Measurements from ENCODE around the gene EBLN1.

- no peak for TF ChIP-seq GATA3 (IDR thresholded peaks at IDR 0.05; ENCODE audit: low read depth, low read length)
- TF ChIP-seq GATA2 (IDR thresholded peaks at IDR 0.05; ENCODE audit: low read depth, low read length), result no peak
Measured at GRCh38 chr10:22253580-22253882, 35.7 kb upstream of the EBLN1 start.
